Mesothelial cell of epicardium (in vitro differentiated cells): ENCODE measurements around the gene VAC14. TPM values are rescaled to one million over a fixed set of nuclear protein-coding genes. Genes with fewer than 3 reads are reported as not detected.
A peak's percentile ranks its signal among the peaks of the same experiment; 100 is the strongest.

ENCODE experiments used
- DNase-seq, 2 experiments: peaks; one replicate each; pipeline ENCODE4 v3.0.0; 2021; ENCODE audit warnings: low spot score in 2 of 2; ENCODE audit not compliant: unreplicated experiment in 2 of 2
- H3K27ac Mint-ChIP-seq: 2 replicates; pipeline ENCODE4 v1.8.0; 2021; ENCODE audit warnings: mixed read lengths
- H3K27me3 Mint-ChIP-seq: 2 replicates; pipeline ENCODE4 v1.8.0; 2021; ENCODE audit warnings: low read depth, mixed read lengths
- H3K36me3 Mint-ChIP-seq: 2 replicates; pipeline ENCODE4 v1.8.0; 2021; ENCODE audit warnings: mixed read lengths
- H3K4me1 Mint-ChIP-seq: 2 replicates; pipeline ENCODE4 v1.8.0; 2021; ENCODE audit warnings: mixed read lengths
- H3K4me3 Mint-ChIP-seq: 2 replicates; pipeline ENCODE4 v1.8.0; 2021; ENCODE audit warnings: mild to moderate bottlenecking, moderate library complexity, mixed read lengths
- H3K9me3 Mint-ChIP-seq: 2 replicates; pipeline ENCODE4 v1.8.0; 2021; ENCODE audit warnings: mixed read lengths
- total RNA-seq: library from RNA; stranded (reverse); gene quantifications from 3 replicates; pipeline ENCODE4 v1.2.1, GENCODE V29; 2021
- TF ChIP-seq, protein P1 (sequence below): fragments of 200-600 bp; sonication (generic); IDR thresholded peaks from one replicate; pipeline ENCODE4 v1.5.0; 2021; ENCODE audit warnings: antibody characterized with exemption; ENCODE audit not compliant: unreplicated experiment

Gene VAC14
- total RNA-seq, 1 donor from 2014 or later = 39.1 TPM

DNA sequence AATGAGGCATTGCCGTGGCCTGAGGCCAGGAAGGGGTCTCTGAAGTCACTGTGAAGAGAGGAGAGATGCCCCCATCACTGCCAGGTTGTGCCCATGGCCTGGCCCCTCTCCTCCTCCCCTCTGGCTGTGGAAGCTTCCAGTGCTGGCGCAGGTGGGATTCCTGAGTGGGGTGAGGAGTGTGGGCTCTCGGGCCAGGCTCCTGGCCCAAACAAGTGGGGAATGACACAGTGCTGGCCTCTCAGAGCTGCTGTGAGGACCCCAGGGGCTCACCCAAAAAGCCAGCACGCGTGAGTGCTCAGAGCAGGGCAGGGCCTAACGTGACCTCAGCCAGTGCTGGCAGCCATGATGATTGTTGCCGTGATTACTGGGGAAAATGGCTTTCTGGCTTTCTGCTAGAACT, 61.6 kb downstream of the VAC14 start:
- no peaks in the 10 kb centered on the region for H3K27me3 Mint-ChIP-seq
- H3K27ac Mint-ChIP-seq = peak overlapping the region; percentile 54
- peaks cover 30% of the 10 kb centered on the region for H3K4me1 Mint-ChIP-seq
- DNase-seq = no peak
- TF ChIP-seq, protein P1, sequence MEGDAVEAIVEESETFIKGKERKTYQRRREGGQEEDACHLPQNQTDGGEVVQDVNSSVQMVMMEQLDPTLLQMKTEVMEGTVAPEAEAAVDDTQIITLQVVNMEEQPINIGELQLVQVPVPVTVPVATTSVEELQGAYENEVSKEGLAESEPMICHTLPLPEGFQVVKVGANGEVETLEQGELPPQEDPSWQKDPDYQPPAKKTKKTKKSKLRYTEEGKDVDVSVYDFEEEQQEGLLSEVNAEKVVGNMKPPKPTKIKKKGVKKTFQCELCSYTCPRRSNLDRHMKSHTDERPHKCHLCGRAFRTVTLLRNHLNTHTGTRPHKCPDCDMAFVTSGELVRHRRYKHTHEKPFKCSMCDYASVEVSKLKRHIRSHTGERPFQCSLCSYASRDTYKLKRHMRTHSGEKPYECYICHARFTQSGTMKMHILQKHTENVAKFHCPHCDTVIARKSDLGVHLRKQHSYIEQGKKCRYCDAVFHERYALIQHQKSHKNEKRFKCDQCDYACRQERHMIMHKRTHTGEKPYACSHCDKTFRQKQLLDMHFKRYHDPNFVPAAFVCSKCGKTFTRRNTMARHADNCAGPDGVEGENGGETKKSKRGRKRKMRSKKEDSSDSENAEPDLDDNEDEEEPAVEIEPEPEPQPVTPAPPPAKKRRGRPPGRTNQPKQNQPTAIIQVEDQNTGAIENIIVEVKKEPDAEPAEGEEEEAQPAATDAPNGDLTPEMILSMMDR = no peak
- peaks cover 23% of the 10 kb centered on the region for H3K36me3 Mint-ChIP-seq
- no peak overlapping the region for H3K4me3 Mint-ChIP-seq
- peaks cover 5% of the 10 kb centered on the region for H3K9me3 Mint-ChIP-seq

DNA sequence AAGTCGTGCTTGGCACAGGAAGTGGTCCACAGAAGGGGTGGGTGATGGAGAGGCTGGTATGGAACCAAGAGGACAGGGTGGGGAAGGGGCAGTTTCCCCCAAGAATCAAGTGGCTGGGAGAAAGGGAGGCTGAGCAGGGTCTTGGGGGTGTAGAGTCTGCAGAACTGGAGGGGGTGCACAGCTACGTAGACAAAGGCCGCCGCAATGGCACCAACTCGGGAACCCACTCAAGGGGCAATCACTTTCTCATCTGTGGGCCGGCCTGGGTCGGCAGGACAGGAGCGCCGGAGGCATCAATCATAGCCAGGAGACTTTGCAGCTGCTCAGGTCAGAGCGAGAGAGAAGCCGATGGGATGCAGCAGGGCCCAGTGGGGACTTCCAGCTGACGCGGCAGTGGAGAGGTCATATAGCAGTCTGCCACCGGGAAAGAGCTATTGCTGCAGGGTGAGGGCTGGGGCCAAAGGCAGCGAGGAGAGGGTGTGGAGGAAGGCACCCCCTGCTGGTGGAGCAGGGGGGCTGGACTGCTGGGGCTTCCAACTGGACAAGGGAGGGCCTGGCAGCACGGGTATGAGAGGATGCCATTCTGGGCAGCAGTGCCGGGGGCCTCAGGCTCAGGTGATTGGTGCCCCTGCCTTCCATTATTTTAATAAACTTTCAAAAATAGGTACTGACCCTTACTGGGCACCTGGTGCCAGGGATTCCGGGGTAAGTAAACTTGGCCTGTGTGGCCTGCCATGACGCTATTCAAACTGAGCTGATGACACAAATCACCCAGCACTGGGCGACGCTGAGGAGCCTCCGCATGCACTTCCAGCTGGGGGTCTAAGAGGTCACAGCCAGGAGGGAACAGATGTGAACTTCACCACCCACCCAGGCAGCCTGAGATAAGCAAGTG, 62.6 kb downstream of the VAC14 start:
- DNase-seq = no peak
- H3K9me3 Mint-ChIP-seq = peaks cover 5% of the 10 kb centered on the region
- peak overlapping the region; percentile 84 for H3K27ac Mint-ChIP-seq
- H3K4me1 Mint-ChIP-seq = peaks cover 30% of the 10 kb centered on the region
- no peaks in the 10 kb centered on the region for H3K27me3 Mint-ChIP-seq
- peaks cover 16% of the 10 kb centered on the region for H3K36me3 Mint-ChIP-seq
- TF ChIP-seq, protein P1 = peak; percentile 60
- no peak overlapping the region for H3K4me3 Mint-ChIP-seq

DNA sequence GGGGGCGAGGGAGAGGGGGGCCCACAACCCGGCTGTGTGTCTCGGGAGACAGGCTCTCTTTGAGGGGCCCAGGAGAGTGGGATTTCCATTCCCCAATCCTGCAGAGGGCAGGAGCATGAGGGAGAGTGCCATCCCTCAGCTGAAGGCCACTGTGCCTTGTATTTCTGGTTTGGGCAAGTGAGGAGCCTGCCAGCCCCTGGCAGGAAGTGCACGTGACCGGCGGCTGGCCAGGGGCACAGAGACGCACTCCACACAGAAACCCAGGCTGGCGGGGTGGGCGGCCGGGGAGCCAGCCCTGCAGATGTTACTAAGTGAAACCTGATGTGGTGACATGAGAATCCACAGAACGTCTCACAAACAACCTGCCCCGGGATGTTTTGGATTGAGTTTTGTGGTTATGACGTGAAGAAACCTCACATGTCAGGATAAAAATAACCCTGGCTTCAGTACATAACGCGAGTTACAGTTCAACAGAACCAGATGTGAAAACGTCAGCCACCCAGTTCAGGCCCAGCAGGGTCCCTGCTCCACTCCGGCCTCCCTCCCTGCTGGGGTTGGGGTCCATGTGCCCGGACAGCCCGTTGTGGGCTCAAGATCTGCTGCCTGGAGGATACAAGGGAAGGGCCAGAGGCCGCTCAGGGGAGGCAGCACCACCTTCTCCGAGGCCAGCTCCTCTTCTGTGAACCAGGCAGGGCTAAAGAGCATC, 63.4 kb downstream of the VAC14 start:
- Mint-ChIP-seq H3K4me3 (no peak overlapping the region), H3K27ac (peak overlapping the region; percentile 84), H3K9me3 (peaks cover 7% of the 10 kb centered on the region), H3K27me3 (no peaks in the 10 kb centered on the region), H3K36me3 (peaks cover 12% of the 10 kb centered on the region), H3K4me1 (peaks cover 30% of the 10 kb centered on the region)
- peak in 1 of 2 experiments; percentile 49 for DNase-seq
- TF ChIP-seq, protein P1 = no peak

DNA sequence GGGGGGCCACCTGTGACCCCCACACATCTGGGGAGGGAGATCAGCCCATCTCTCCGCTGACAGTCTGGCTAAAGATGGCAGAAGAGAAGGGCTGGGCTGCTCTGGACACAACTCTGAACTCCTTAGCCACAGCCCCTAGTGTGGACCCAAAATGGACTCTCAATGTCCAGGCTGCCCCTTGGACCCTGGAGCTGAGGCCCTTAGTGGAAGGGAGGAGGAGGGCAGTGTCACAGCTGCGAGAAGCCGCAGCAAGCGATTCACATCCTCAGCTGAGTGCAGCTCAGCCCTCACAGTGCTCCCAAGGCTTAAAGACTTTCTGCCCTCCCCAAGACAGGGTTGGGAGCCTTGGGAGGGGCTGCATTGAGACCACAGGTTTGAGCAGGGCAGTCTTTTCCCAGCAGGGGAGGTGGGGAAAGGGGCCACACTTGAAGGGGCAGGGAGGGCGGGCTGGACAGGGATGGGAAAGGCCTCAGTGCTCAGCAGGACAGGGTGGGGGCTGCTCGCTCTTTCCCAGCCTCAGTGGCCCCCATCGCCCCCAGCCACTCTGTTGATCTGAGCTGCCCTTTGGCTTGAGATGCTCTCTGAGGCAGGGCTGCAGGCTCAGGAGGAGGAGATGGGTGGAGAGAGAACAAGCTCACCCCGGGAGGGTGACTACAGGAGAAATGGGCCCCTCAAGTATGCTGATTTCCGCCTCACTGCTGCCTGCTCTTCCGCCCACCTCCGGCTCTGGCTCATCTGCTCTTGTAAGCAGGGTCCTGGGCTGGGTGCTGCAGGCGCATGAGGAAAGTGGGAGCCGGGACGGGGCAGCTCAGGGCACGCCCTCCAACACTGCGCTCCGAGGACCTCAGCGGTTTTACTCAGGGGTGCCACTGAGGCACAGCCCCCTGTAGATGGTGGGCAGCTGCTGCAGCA, 64.2 kb downstream of the VAC14 start:
- Mint-ChIP-seq H3K9me3 (peaks cover 7% of the 10 kb centered on the region), H3K4me1 (peaks cover 30% of the 10 kb centered on the region), H3K27me3 (no peaks in the 10 kb centered on the region), H3K4me3 (no peak overlapping the region), H3K27ac (peak overlapping the region; percentile 34), H3K36me3 (peaks cover 16% of the 10 kb centered on the region)
- no peak for DNase-seq
- TF ChIP-seq, protein P1 = no peak

DNA sequence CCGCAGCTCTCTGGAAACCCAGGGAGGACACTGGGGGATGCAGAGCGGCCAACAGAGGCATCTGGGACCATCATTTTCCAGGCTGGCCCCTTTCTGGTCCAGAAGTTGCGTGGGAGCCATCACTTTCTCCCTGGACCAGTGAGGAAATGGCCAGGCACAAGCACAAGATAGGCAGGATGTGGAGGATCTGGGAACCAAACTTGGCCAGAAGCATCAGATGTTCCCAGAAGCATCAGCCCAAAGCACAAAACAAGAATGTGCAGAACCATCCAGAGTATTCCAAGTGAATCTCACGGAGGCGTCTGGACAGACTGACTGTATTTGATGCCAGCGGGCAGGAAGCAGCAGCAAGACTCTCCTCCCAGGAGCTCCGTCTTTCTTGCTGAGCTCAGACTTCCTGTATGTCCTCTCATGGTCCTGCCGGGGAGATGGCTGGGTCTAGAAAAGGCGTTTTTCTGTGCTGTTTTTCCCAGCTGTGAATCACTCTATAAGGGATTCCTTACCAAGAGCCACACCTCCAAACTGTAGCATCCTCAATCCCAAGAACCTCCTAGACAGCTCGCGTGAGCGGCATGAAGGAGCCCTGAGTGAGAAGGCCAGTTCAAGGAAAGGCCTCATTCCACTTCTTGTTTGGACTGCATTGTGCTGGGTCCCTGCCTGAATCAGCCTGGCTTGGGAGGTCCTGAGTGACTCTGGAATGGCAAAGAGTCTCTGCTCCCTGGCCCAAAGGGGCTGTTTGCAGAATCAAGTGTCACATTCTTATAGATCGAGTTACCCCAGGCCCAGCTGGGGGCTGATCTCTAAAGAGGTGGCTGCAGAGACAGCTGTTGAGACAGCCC, 65.6 kb downstream of the VAC14 start:
- peak overlapping the region; percentile 47 for H3K27ac Mint-ChIP-seq
- H3K27me3 Mint-ChIP-seq = no peaks in the 10 kb centered on the region
- H3K36me3 Mint-ChIP-seq = peaks cover 16% of the 10 kb centered on the region
- peaks cover 19% of the 10 kb centered on the region for H3K4me1 Mint-ChIP-seq
- DNase-seq = no peak
- H3K4me3 Mint-ChIP-seq = no peak overlapping the region
- TF ChIP-seq, protein P1 = no peak
- H3K9me3 Mint-ChIP-seq = peaks cover 7% of the 10 kb centered on the region
